Sigmoid colon (tissue), 4 donors: Measurements from ENCODE around the gene MXRA8.

ENCODE experiments used
- CTCF ChIP-seq, 4 experiments: fragments of 450-650 bp in 3 of 4; fragments of 200-600 bp in 1 of 4; IDR thresholded peaks; one replicate each; pipeline ENCODE4 v1.5.1; 2016 to 2019; ENCODE audit warnings: antibody characterized with exemption in 4 of 4, mild to moderate bottlenecking in 3 of 4, moderate library complexity in 2 of 4
- EP300 ChIP-seq, 4 donors: sonication (generic); formaldehyde crosslinking; IDR thresholded peaks; one replicate each; pipeline ENCODE4 v1.6.1; 2017; ENCODE audit warnings: antibody characterized with exemption in 4 of 4
- POLR2A ChIP-seq, 2 donors: fragments of 450-650 bp; IDR thresholded peaks; one replicate each; pipeline ENCODE4 v1.6.1; 2016; ENCODE audit warnings: antibody characterized with exemption in 2 of 2, mild to moderate bottlenecking in 2 of 2, moderate library complexity in 2 of 2
- POLR2AphosphoS5 ChIP-seq, 4 donors: sonication (generic); formaldehyde crosslinking; IDR thresholded peaks; one replicate each; pipeline ENCODE4 v1.6.1; 2017; ENCODE audit warnings: antibody characterized with exemption in 4 of 4

- TF ChIP-seq CTCF (IDR thresholded peaks at IDR 0.05): no peak
- TF ChIP-seq POLR2AphosphoS5 (IDR thresholded peaks at IDR 0.05): no peak
- TF ChIP-seq POLR2A (IDR thresholded peaks at IDR 0.05): no peak
- TF ChIP-seq EP300 (IDR thresholded peaks at IDR 0.05): no peak
Measured at GRCh38 chr1:1352786-1353388, 5.5 kb downstream of the MXRA8 start.
